H1 (cell line): Measurements from ENCODE around the gene FADS3. TPM values are rescaled to one million over a fixed set of nuclear protein-coding genes. Genes with fewer than 3 reads are reported as not detected.

ENCODE experiments used
- CTCF ChIA-PET: fragments of 300-600 bp; sonication (Branson Sonifier 250); formaldehyde crosslinking; loops from one replicate; lab custom pipeline; 2021; ENCODE audit not compliant: partially characterized antibody; lab: Charles Lee
- POLR2A ChIA-PET: fragments of 300-600 bp; sonication (Branson Sonifier 250); formaldehyde crosslinking; loops from one replicate; lab custom pipeline; 2021; ENCODE audit warnings: inconsistent platforms; ENCODE audit not compliant: partially characterized antibody; lab: Charles Lee
- DNase-seq, 2 experiments: peaks; one replicate each; pipeline versions ENCODE4 v3.0.0 to v3.0.0-alpha.2; 2010 to 2022; ENCODE audit warnings: low spot score in 2 of 2, low read depth in 1 of 2, mixed read lengths in 1 of 2
- FAIRE-seq: peaks from 2 replicates; lab custom pipeline; 2011; peaks lifted over from hg19 to GRCh38; lab: Jason Lieb, UNC
- H2AFZ ChIP-seq: 2 replicates; pipeline ENCODE4 v1.8.1; 2012; ENCODE audit warnings: low read length, inconsistent platforms
- H2AK5ac ChIP-seq: 2 replicates; pipeline ENCODE4 v1.6.1; 2013; ENCODE audit warnings: low read depth, low read length
- H2BK120ac ChIP-seq: replicated peaks from 2 replicates; pipeline ENCODE3; 2013; ENCODE audit warnings: low read depth, low read length, inconsistent platforms
- H2BK12ac ChIP-seq: 2 replicates; pipeline ENCODE4 v1.6.1; 2013; ENCODE audit warnings: low read depth, low read length
- H2BK15ac ChIP-seq: 2 replicates; pipeline ENCODE4 v1.6.1; 2013; ENCODE audit warnings: low read length
- H2BK20ac ChIP-seq: 2 replicates; pipeline ENCODE4 v1.6.1; 2013; ENCODE audit warnings: low read length
- H2BK5ac ChIP-seq: 2 replicates; pipeline ENCODE4 v1.6.1; 2013; ENCODE audit warnings: low read depth, low read length
- H3K14ac ChIP-seq: 2 replicates; pipeline ENCODE4 v1.6.1; 2013; ENCODE audit warnings: inconsistent platforms; ENCODE audit not compliant: insufficient read length
- H3K18ac ChIP-seq: 2 replicates; pipeline ENCODE4 v1.6.1; 2013; ENCODE audit warnings: low read length; ENCODE audit errors: extremely low read depth
- H3K23ac ChIP-seq: 2 replicates; pipeline ENCODE4 v1.6.1; 2013; ENCODE audit warnings: inconsistent platforms; ENCODE audit not compliant: insufficient read length
- H3K23me2 ChIP-seq: 2 replicates; pipeline ENCODE4 v1.6.1; 2013; ENCODE audit warnings: low read depth, low read length
- H3K27ac ChIP-seq: 2 replicates; pipeline ENCODE4 v1.6.1; 2011; ENCODE audit warnings: low read depth, low read length, inconsistent platforms
- H3K27me3 ChIP-seq, 4 experiments: replicated peaks in 1 of 4; 1 replicate in 1 of 4; 2 replicates in 3 of 4; pipeline versions ENCODE4 v1.6.1 to v1.8.1; 2011 to 2013; ENCODE audit warnings: low read length in 3 of 4, mild to moderate bottlenecking in 3 of 4, inconsistent platforms in 2 of 4, mixed read lengths in 2 of 4, moderate library complexity in 1 of 4; ENCODE audit not compliant: control insufficient read depth in 3 of 4, insufficient read depth in 3 of 4; ENCODE audit errors: extremely low read depth in 1 of 4
- H3K36me3 ChIP-seq, 4 experiments: 2 replicates each; pipeline versions ENCODE4 v1.6.1 to v1.8.1; 2011 to 2013; ENCODE audit warnings: mild to moderate bottlenecking in 4 of 4, low read length in 3 of 4, moderate library complexity in 2 of 4, control low read depth in 1 of 4, inconsistent platforms in 1 of 4; ENCODE audit not compliant: insufficient read depth in 4 of 4, control insufficient read depth in 2 of 4
- H3K4ac ChIP-seq: replicated peaks from 2 replicates; pipeline ENCODE3; 2013; ENCODE audit warnings: low read length, low read depth, mixed read lengths, inconsistent platforms; ENCODE audit not compliant: insufficient read length
- H3K4me1 ChIP-seq, 4 experiments: replicated peaks in 1 of 4; 1 replicate in 1 of 4; 2 replicates in 3 of 4; pipeline versions ENCODE4 v1.6.1 to v1.8.1; 2011 to 2013; ENCODE audit warnings: low read length in 3 of 4, inconsistent platforms in 2 of 4, mixed read lengths in 1 of 4; ENCODE audit not compliant: insufficient read depth in 4 of 4, control insufficient read depth in 3 of 4
- H3K4me2 ChIP-seq, 2 experiments: 2 replicates each; pipeline versions ENCODE4 v1.6.1 to v1.8.1; 2011 to 2013; ENCODE audit warnings: low read depth in 2 of 2, low read length in 2 of 2, control low read depth in 1 of 2, inconsistent platforms in 1 of 2, mild to moderate bottlenecking in 1 of 2; ENCODE audit not compliant: insufficient read depth in 1 of 2
- H3K4me3 ChIP-seq, 4 experiments: fragments of 200-600, 300-600 bp in 1 of 4; sonication (generic), shearing (Covaris generic), sonication (Bioruptor Twin) in 1 of 4; 2 replicates each; pipeline versions ENCODE4 v1.5.1 to v1.8.1; 2011 to 2016; ENCODE audit warnings: low read length in 4 of 4, low read depth in 3 of 4, control low read depth in 2 of 4, inconsistent platforms in 2 of 4, mild to moderate bottlenecking in 2 of 4, mixed read lengths in 1 of 4, moderate library complexity in 1 of 4; ENCODE audit not compliant: insufficient read depth in 2 of 4; ENCODE audit errors: extremely low read depth in 1 of 4
- H3K56ac ChIP-seq: replicated peaks from 2 replicates; pipeline ENCODE3; 2013; ENCODE audit warnings: low read depth, mild to moderate bottlenecking, mixed read lengths, low read length, inconsistent platforms; ENCODE audit not compliant: insufficient read length
- H3K79me1 ChIP-seq: 2 replicates; pipeline ENCODE4 v1.6.1; 2013; ENCODE audit warnings: low read depth, low read length, control low read depth
- H3K79me2 ChIP-seq, 2 experiments: 2 replicates each; pipeline versions ENCODE4 v1.6.1 to v1.8.1; 2012 to 2013; ENCODE audit warnings: low read length in 2 of 2, mild to moderate bottlenecking in 2 of 2, inconsistent platforms in 1 of 2; ENCODE audit not compliant: insufficient read depth in 2 of 2, control insufficient read depth in 1 of 2
- H3K9ac ChIP-seq, 4 experiments: replicated peaks in 1 of 4; 1 replicate in 1 of 4; 2 replicates in 3 of 4; pipeline versions ENCODE4 v1.6.1 to v1.8.1; 2011 to 2013; ENCODE audit warnings: low read depth in 3 of 4, low read length in 3 of 4, control low read depth in 2 of 4, mild to moderate bottlenecking in 2 of 4, moderate library complexity in 2 of 4, inconsistent platforms in 1 of 4; ENCODE audit errors: extremely low read depth in 1 of 4
- H3K9me3 ChIP-seq, 2 experiments: 2 replicates each; pipeline versions ENCODE4 v1.6.1 to v1.8.1; 2012 to 2013; ENCODE audit warnings: mild to moderate bottlenecking in 2 of 2, moderate library complexity in 2 of 2, control low read depth in 1 of 2, inconsistent platforms in 1 of 2, low read depth in 1 of 2, low read length in 1 of 2, mixed read lengths in 1 of 2; ENCODE audit not compliant: insufficient read depth in 2 of 2
- H4K20me1 ChIP-seq, 2 experiments: replicated peaks in 1 of 2; 2 replicates each; pipeline versions ENCODE3 to v1.8.1; 2011 to 2013; ENCODE audit warnings: inconsistent platforms in 2 of 2, low read length in 2 of 2, mild to moderate bottlenecking in 1 of 2; ENCODE audit not compliant: insufficient read depth in 2 of 2, control insufficient read depth in 1 of 2
- H4K5ac ChIP-seq: 2 replicates; pipeline ENCODE4 v1.6.1; 2013; ENCODE audit warnings: low read length, low read depth, mixed read lengths, inconsistent platforms; ENCODE audit not compliant: insufficient read length
- H4K8ac ChIP-seq: 2 replicates; pipeline ENCODE4 v1.8.0; 2013; ENCODE audit warnings: mild to moderate bottlenecking, moderate library complexity, low read length, inconsistent platforms; ENCODE audit not compliant: insufficient read depth; ENCODE audit errors: extremely low read depth
- H4K91ac ChIP-seq: replicated peaks from 2 replicates; pipeline ENCODE3; 2013; ENCODE audit warnings: low read length, mixed read lengths, inconsistent platforms; ENCODE audit not compliant: insufficient read length
- BACH1 ChIP-seq: IDR thresholded peaks from 2 replicates; pipeline ENCODE4 v1.6.1; 2012; ENCODE audit warnings: low read length, improper control_type of control experiment
- CBX5 ChIP-seq: fragments of 300-800, 300-1000 bp; sonication (generic); IDR thresholded peaks from 2 replicates; pipeline ENCODE4 v1.7.1; 2016; ENCODE audit warnings: antibody characterized with exemption, low read length, low read depth
- CHD2 ChIP-seq: IDR thresholded peaks from 2 replicates; pipeline ENCODE4 v1.6.1; 2012; ENCODE audit warnings: low read length, improper control_type of control experiment
- MAX ChIP-seq: IDR thresholded peaks from 2 replicates; pipeline ENCODE4 v1.6.1; 2012; ENCODE audit warnings: inconsistent platforms
- POLR2AphosphoS5 ChIP-seq: IDR thresholded peaks from 2 replicates; pipeline ENCODE4 v1.6.1; 2011; ENCODE audit warnings: low read depth, low read length
- SIX5 ChIP-seq: IDR thresholded peaks from 2 replicates; pipeline ENCODE4 v1.6.1; 2011; ENCODE audit warnings: mild to moderate bottlenecking, low read depth, low read length
- TAF7 ChIP-seq: optimal IDR thresholded peaks from 2 replicates; pipeline ENCODE3; 2011; ENCODE audit warnings: low read depth, mild to moderate bottlenecking, inconsistent platforms, low read length, moderate library complexity, borderline replicate concordance
- WGBS, 2 experiments: shearing (Covaris generic) in 1 of 2; methylation state at CpG; one replicate each; pipeline versions ENCODE4 v1.1.6 to v1.1.7; 2013 to 2015; ENCODE audit warnings: low lambda C conversion rate in 2 of 2, mixed read lengths in 2 of 2, inconsistent platforms in 1 of 2, low coverage in 1 of 2, missing lambda C conversion rate in 1 of 2; ENCODE audit not compliant: insufficient replicate concordance in 2 of 2, insufficient coverage in 1 of 2, insufficient read length in 1 of 2; ENCODE audit errors: extremely low coverage in 1 of 2, missing lambda C conversion rate in 1 of 2; 5-methylcytosine and 5-hydroxymethylcytosine counted together
- polyA plus RNA-seq, 7 experiments: library from polyadenylated mRNA; depleted of rRNA in 3 of 7; stranded (reverse) in 5 of 7; unstranded in 2 of 7; fragments of >200 nt in 5 of 7; fragments of 200-250 nt in 2 of 7; gene quantifications; 1 replicate in 5 of 7; 2 replicates in 1 of 7; 4 replicates in 1 of 7; pipeline versions ENCODE4 v1.2.1 to v1.2.3, GENCODE V29; 2011 to 2013; ENCODE audit warnings: missing spikeins in 2 of 7, mixed read lengths in 2 of 7
- total RNA-seq: library from RNA; stranded (reverse); fragmentation: NEBNext Ultra II Directional; extraction: Animal tissue kit (Norgen Biotek cat#: 25700); gene quantifications from 2 replicates; pipeline ENCODE4 v1.2.1, GENCODE V29; 2021

The FADS3 gene
- total and polyA plus RNA-seq, 2 of the 8 experiments (the other 6 are each of a cell fraction or from before 2014, with no cell fraction given): 43.8 to 76.3 TPM

- no peak overlapping the region for H3K27ac ChIP-seq
- H3K23me2 ChIP-seq: no peaks in the 10 kb centered on the region
- H4K91ac ChIP-seq: no peak overlapping the region
- H3K4me2 ChIP-seq: no peak overlapping the region
- no peak overlapping the region for H3K23ac ChIP-seq
- no peaks in the 10 kb centered on the region; a peak in 1 of 4 replicates for H3K9me3 ChIP-seq
- peaks cover 36 to 89% (median 64%) of the 10 kb centered on the region in 4 experiments for H3K36me3 ChIP-seq
- no peak overlapping the region for H3K9ac ChIP-seq
- no peak overlapping the region for H2AK5ac ChIP-seq
- H3K56ac ChIP-seq: no peak overlapping the region
- POLR2A ChIA-PET: interaction anchor here (0.8 to 1.5 kb wide), 6 partner anchors 11 to 55 kb away, joined by 3 to 6 read pairs (median 4); partner anchors contain the start of genes FADS2, FEN1 and TMEM258
- H3K4ac ChIP-seq: no peak overlapping the region
- FAIRE-seq: no peak
- H2BK120ac ChIP-seq: no peak overlapping the region
- TF ChIP-seq POLR2AphosphoS5 (peak; percentile 20; the same call in 1 of the 2 replicates), BACH1 (no peak), MAX (no peak), CBX5 (no peak), CHD2 (no peak), TAF7 (no peak), SIX5 (no peak)
- no peak for DNase-seq
- H2BK15ac ChIP-seq: no peak overlapping the region
- H2BK5ac ChIP-seq: no peak overlapping the region
- H4K20me1 ChIP-seq: peaks cover 7 to 20% of the 10 kb centered on the region in 2 experiments
- 91% methylated on average over 18 of the region's 18 CpGs; no CpG with 5 or more reads in 1 of the 2 experiments for WGBS, 2 experiments
- peaks cover 3% of the 10 kb centered on the region; the same call in 1 of the 2 replicates for H3K79me1 ChIP-seq
- H2BK20ac ChIP-seq: no peak overlapping the region
- CTCF ChIA-PET: interaction anchor here (0.7 to 2.6 kb wide), 6 partner anchors 17 to 521 kb away, joined by 3 to 11 read pairs (median 3); no protein-coding TSS in a partner anchor
- H4K5ac ChIP-seq: no peak overlapping the region
- no peaks in the 10 kb centered on the region; a peak in 1 of 7 replicates for H3K4me1 ChIP-seq
- no peak overlapping the region for H3K18ac ChIP-seq
- no peaks in the 10 kb centered on the region for H3K27me3 ChIP-seq
- no peak overlapping the region for H2BK12ac ChIP-seq
- no peak overlapping the region for H4K8ac ChIP-seq
- no peak overlapping the region for H2AFZ ChIP-seq
- H3K4me3 ChIP-seq: no peak overlapping the region
- no peaks in the 10 kb centered on the region for H3K79me2 ChIP-seq
- H3K14ac ChIP-seq: no peak overlapping the region
Measured at GRCh38 chr11:61847914-61848581, 43.3 kb downstream of the FADS3 start.
